RCC 7860 (cell line): Measurements from ENCODE around the gene TBCD.

ENCODE experiments used
- DNase-seq: peaks from one replicate; pipeline ENCODE4 v3.0.0-alpha.2; 2015; ENCODE audit warnings: low spot score
- FAIRE-seq: peaks from 2 replicates; lab custom pipeline; 2012; peaks lifted over from hg19 to GRCh38; lab: Jason Lieb, UNC

Gene TBCD

DNA sequence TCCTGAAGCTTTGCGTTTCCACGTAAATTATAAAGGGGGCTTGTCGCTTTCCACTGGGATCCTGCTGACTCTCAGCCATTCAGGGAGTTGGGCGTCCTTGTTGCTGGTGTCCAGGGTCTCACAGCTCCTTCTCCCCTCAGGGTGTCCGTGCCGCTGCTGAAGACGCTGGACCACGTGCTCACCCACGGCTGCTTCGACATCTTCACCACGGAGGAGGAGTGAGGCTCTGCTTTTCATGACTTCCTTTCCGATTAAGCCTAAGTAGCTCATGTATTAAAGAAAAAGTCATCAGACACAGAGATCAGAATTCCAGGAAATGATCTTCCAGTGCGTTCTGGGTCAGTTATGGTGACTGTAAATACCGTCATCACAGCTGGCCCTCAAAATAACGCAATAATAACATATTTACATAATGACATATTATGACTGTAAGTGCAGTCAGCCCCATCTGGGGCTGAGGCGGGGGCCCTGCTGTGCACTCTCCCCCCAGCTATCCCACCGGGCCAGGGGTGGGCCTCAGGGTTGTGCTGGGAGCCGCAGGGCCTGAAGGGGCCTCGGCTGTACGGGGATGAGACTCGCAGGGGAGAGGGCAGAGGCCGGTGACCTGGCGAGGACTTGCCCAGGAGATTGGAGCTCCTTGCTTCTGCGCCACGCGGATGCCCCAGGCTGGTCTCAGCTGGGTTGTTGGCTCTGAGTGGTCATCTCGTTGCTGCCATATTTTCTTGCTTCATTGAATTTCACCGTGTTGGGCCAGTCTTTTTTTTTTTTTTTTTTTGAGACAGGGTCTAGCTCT is 180.8 kb downstream of the TBCD start:
- FAIRE-seq (no peak), DNase-seq (no peak)

DNA sequence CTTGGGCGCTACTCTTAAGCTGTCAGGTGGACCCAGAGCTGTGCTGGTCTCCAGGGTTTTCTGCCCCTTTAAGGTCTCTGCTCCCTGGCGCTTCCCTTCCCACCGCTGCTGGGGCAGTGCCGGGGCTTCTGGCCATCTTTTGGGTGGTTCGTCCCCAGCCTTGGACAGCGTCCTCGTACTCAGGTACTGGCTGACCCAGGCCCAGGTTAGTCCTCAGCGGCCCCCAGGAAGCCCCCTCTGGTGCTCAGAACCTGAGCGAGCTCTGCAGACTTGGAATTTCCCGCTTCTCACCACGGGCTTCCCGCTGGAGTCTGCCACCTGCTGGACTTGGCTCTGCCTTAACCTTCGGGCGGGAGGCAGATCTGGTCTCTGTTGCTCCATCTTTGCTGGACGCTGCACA is 182.0 kb downstream of the TBCD start:
- DNase-seq: no peak
- no peak for FAIRE-seq

- no peak for FAIRE-seq
- no peak for DNase-seq
Observed at GRCh38 chr17:82935966-82936767, 184.3 kb downstream of the TBCD start.

- FAIRE-seq: no peak
- DNase-seq: no peak
Observed at GRCh38 chr17:82936768-82937171, 184.9 kb downstream of the TBCD start.

DNA sequence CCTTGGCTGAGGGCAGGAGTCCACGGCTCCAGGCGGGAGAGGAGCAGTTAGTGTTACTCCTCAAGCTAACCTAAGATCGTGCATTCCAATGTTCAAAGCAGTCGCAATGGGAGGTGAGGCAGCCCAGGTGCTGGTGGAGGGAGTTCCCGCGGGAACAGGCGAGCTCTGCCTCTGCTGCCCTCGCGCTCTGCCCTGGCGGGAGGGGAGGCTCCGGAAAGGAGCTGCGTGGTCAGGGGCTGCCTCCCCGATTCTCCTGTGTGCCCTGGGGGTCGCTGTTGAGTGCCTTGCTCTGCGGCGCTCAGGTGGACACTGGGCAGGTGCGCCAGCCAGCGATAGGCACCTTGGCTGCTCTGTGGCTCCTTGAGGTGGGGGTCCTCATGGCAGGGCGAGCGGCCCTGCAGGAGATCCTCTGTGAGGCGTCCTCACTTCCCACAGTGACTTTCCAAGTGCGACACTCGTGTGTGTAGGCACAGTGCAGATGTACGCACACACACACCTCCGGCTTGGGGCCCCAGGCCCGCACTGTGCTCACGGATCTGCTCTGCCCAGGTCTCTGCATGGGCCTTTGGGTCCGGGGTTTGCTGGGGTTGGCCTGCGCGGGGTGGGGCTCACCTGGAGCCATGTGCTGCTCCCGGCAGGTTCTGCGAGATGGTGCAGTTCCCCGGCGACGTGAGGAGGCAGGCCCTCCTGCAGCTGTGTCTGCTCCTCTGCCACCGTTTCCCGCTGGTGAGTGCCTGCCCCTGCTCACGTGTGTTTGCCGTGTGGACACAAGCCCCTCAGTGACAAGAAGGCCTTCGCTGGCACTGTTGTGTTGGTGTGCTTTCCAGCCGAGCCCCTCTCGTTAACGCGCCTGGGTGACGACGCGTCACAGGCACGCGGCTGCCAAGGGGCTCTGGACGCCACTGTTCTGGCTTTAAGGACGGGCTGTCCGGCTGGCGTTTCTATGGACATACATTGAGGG is 185.8 kb downstream of the TBCD start:
- no peak for FAIRE-seq
- no peak for DNase-seq

GRCh38 chr17:82938486-82938872 is 186.6 kb downstream of the TBCD start:
- FAIRE-seq (no peak), DNase-seq (no peak)

DNA sequence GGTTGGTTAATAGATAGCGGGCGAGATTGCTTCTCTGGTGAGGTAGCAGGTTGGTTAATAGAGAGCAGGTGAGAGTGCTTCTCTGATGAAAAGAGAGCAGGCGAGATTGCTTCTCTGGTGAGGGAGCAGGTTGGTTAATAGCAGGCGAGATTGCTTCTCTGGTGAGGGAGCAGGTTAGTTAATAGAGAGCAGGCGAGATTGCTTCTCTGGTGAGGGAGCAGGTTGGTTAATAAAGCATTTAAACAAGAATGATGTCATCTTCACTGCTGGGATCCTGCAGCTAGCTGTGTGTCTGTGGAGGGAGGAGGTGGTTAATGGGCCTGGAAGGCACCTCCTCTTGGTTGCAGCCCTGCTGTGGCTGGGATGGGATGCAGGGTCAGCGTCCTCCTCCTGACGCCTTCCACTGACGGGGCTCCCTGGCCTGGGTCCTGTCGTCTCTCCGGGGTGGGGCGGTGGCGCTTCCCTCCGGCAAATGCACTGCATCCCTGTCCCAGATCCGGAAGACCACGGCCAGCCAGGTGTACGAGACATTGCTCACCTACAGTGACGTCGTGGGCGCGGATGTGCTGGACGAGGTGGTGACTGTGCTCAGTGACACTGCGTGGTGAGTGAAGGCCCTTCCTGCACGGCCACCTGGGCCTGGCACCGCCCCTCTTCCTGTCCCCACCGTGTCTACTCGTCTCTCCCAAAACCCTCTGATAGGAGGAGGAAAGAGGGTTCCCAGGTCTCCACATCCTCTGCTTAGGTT is 187.2 kb downstream of the TBCD start:
- DNase-seq (no peak), FAIRE-seq (no peak)

DNA sequence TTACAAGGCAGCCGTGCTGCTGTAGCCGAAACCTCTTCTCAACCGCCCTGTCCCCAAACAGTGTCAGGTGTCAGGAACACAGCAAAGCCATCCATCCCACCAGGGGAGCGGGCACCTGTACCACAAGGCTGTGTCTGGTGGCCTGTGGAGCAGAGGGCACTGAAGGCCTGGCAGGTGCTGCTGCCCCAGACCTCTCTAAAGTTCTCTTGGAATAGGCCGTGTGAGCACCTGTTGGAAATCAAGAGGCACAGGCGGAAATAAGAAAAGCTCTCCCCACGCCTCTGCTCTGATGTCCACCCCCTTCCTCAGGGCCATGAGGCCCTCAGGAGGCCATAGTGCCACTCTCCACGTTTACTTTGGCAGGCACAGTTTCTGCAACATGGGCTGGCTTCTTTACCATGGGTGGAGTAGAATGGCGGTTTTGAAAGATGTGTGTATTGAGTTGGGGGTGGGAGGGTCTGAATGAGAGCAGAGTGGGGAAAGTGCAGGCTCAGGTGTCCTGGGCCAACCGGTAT is 187.8 kb downstream of the TBCD start:
- DNase-seq (no peak), FAIRE-seq (no peak)

DNA sequence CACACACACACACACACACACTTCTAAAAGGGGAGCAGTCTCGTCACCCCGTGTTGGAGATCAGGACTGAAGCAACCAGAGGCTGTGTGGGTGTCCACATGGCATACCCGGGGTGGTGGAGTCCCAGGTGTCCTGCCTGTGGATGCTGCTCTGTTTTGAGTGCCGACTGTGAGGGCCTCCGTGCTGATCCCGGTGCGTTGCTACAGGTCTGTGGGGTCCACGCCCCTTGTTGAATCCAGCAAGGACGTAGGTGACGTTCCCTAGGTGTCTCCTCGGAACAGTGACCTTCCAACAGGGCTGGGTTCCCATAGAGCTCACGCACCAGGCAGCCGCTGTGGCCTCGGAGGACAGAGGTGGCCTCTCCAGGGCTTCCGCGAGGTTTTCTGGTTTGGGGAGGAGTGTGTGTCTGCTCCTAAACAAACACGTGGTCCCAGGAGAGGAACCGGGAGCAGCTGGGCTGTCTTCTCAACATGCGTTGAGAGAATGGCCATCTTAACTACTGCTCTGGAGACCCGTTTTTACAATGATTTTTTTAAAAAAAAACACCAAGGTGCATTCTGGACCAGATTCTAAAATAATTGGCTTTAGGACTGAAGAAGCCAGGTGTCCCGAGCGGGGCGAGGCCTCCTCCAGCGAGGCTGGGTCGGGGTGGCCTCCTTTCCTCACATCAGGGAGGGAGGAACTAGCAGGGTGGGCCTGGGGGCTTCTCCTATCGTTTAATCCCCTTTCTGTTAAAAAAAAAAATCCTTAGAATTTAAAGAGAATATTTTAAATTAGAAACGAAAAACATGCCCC is 188.6 kb downstream of the TBCD start:
- no peak for DNase-seq
- FAIRE-seq: no peak

GRCh38 chr17:82941021-82942001 is 189.4 kb downstream of the TBCD start:
- no peak for DNase-seq

GRCh38 chr17:82942166-82943130 is 190.6 kb downstream of the TBCD start:
- FAIRE-seq (no peak), DNase-seq (no peak)

More at GRCh38 chr17:82941021-82942001, 189.4 kb downstream of the TBCD start:
- FAIRE-seq: no peak

DNA sequence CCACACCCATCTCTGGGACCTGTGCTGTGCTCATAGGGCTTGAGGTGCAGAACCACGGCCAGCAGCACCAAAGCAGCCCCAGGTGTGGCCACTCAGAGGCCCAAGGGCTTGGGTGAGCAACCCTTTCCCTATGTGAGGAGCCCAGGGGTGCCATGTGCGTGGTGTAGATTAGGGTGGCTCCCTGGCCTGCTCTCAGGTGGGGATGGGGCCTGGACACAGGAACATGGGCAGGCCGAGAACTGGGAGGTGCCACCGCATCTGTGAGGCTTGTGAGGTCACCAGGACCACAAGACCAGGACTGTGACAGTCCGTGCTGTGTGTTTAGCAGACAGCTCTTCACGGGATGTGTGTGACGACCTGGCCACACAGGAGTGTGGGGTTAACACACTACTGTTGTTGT is 191.5 kb downstream of the TBCD start:
- no peak for DNase-seq
- no peak for FAIRE-seq

DNA sequence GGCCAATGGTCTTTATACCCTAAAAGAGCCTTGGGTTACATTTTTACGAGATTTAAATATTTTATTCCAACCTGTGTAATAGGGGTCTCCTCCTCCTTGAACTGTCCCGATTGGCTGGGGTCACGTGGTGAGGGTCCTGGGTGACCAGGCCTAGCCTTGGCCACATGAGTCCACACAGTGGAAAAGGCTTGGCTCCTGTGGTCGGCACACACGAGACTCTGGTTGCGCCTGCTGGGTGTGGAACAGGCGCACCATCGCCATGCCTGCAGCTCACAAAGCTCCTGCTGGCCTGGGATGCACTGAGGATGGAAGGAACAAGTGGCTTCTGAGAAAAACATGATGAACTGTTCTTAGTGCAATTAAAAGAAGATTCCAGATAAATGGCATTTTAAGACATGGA is 191.9 kb downstream of the TBCD start:
- no peak for FAIRE-seq
- DNase-seq: no peak

GRCh38 chr17:82944990-82945389 is 193.1 kb downstream of the TBCD start:
- DNase-seq: peak; percentile 16
- no peak for FAIRE-seq

- DNase-seq: no peak
- FAIRE-seq: no peak
Observed at GRCh38 chr17:82946081-82946480, 194.2 kb downstream of the TBCD start.

DNA sequence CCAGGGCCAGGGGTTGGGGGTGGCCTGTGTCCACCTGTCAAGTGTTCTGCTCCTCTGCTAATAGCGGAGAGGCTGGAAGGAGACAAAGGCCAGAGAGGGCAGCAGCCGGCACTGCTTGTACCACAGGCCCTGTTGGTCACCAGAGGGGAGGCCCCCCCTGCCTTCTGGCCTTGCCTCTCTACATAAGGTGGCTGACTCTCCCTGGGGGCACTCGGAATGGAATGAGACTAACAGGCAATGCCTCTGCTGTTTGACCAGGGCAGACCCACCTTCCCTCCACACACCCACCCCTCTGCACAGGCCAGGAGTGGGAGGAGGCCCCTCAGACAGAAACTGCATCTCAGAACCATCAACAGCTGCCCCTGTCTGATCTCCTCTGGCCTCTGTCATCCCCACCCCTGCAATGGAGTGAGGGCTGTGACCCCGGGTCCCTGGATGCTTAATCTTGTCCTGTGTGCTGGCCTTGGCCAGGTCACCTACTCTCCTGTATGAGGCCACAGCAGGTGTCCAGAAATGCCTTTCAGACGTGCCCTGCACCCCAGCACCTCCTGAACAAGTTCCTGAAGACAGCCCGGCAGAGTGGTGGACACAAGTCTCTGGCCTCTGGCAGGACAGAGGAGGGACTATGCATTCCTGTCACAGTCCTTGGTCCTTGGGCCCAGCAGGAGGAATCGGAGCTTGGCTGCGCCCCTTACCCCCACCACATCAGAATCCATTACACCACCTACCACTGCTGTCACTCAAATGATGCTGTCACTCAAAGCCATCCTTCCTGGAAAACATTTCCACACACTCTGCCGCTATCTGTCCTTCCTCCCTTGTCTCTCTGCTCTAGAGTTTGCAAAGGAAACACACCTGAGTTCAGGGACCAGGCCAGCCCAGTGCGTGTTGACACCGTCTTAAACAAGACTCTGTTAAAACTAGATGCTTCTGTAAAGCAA is 195.5 kb downstream of the TBCD start:
- FAIRE-seq (no peak), DNase-seq (no peak)
